ENCODE results near the gene ORAI2.

Gene ORAI2

DNA sequence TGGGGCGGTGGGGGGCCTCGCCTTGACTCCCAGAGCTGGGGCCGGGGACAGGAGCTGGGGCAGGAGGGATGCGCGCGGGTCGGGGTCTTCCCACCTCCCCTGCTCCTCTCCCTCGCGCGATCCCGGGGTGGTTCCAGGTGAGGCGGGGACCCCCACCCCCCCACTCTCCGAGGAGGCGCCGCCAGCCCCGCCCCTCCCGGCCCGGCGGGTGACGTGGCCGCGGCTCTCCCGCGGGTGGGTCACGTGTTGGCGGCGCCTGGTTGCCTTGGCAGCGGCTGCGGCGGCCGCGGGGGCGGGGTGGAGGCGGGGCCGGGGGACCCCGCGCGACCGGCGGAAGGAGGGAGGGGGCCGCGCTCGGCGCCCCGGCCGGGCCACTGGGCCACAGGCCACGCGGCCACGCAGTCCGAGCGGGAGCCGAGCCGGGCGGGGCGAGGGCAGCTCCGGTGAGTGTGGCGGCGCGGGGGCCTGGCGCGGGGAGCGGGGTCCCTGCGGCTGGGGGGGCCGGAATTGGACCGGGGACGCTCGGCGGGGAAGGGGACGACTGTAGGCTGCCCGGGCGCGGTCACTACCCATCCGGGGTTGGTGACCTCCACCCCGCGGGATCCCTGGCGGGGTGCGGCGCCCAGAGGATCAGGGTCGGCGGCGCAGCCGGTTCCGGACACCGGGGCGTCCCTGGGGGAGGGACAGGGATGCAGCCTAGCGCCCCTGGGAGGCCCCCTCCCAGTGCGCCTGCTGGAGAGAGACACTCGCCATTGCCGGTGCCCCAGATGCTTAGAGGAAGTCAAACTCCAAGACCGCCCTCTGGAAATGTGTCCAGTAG is at the start of gene ORAI2:
TSS of gene ORAI2 (plus strand) at position 357 of the 820 bp plus-strand sequence. CDS start 5,382 bp downstream, outside the sequence.
- Histone ChIP-seq H3K4me3 (ENCODE audit: low read depth, low read length) (peak within 1 kb of the TSS; percentile 76), H3K36me3 (peaks cover 14% of the 10 kb centered on the region), H3K9me3 (ENCODE audit: severe bottlenecking) (no peaks in the 10 kb centered on the region), H3K27ac (peak within 1 kb of the TSS; percentile 91), H3K27me3 (ENCODE audit: insufficient read depth, low read depth, severe bottlenecking) (no peaks in the 10 kb centered on the region)
- peak; percentile 85 for DNase-seq
- TF ChIP-seq, protein P1, sequence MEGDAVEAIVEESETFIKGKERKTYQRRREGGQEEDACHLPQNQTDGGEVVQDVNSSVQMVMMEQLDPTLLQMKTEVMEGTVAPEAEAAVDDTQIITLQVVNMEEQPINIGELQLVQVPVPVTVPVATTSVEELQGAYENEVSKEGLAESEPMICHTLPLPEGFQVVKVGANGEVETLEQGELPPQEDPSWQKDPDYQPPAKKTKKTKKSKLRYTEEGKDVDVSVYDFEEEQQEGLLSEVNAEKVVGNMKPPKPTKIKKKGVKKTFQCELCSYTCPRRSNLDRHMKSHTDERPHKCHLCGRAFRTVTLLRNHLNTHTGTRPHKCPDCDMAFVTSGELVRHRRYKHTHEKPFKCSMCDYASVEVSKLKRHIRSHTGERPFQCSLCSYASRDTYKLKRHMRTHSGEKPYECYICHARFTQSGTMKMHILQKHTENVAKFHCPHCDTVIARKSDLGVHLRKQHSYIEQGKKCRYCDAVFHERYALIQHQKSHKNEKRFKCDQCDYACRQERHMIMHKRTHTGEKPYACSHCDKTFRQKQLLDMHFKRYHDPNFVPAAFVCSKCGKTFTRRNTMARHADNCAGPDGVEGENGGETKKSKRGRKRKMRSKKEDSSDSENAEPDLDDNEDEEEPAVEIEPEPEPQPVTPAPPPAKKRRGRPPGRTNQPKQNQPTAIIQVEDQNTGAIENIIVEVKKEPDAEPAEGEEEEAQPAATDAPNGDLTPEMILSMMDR (IDR thresholded peaks at IDR 0.05; ENCODE audit: low read depth, low read length) = no peak

DNA sequence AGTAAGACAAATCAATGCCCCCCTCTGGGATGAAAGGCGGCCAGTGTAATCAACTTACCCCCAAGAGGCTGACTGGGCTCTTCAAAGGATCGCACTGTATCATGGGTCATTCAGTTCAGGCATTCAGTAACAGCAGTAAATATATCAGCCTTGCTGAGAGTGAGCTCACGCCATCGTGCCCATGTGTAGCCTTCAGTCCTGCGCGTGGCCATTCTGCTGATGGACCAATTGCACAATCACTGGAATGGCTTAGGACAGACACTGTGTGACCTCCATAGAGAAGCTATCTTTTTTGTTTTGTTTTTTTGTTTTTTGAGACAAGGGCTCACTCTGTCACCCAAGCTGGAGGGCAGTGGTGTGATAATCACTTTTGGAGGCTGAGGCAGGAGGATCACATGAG is 46.3 kb upstream of the ORAI2 start:
- DNase-seq = no peak
- Histone ChIP-seq H3K27me3 (ENCODE audit: insufficient read depth, low read depth, severe bottlenecking) (no peaks in the 10 kb centered on the region), H3K9me3 (ENCODE audit: severe bottlenecking) (no peaks in the 10 kb centered on the region), H3K4me3 (ENCODE audit: low read depth, low read length) (no peak overlapping the region), H3K27ac (no peak overlapping the region), H3K36me3 (peaks cover 23% of the 10 kb centered on the region)
- TF ChIP-seq, protein P1 (IDR thresholded peaks at IDR 0.05; ENCODE audit: low read depth, low read length) = no peak

DNA sequence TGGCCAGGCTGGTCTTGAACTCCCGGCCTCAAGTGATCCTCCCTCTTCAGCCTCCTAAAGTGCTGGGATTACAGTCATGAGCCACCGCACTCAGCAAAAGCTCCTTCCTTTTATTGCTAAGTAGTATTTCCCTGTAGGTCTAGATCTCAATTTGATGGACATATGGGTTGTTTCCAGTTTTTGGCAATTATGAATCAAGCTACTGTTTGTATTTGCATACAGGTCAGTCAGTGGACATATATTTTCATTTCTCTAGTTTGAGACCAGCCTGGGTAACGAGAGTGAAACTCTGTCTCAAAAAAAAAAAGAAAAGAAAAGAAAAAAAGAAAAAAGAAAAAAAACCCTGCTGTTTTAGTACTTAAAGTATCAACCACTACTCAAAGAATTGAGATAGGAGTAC is 43.6 kb upstream of the ORAI2 start:
- no peak overlapping the region for H3K4me3 ChIP-seq (ENCODE audit: low read depth, low read length)
- H3K27me3 ChIP-seq (ENCODE audit: insufficient read depth, low read depth, severe bottlenecking) = no peaks in the 10 kb centered on the region
- H3K27ac ChIP-seq = no peak overlapping the region
- no peak for DNase-seq
- peaks cover 32% of the 10 kb centered on the region for H3K36me3 ChIP-seq
- H3K9me3 ChIP-seq (ENCODE audit: severe bottlenecking) = no peaks in the 10 kb centered on the region
- TF ChIP-seq, protein P1 (IDR thresholded peaks at IDR 0.05; ENCODE audit: low read depth, low read length) = no peak

DNA sequence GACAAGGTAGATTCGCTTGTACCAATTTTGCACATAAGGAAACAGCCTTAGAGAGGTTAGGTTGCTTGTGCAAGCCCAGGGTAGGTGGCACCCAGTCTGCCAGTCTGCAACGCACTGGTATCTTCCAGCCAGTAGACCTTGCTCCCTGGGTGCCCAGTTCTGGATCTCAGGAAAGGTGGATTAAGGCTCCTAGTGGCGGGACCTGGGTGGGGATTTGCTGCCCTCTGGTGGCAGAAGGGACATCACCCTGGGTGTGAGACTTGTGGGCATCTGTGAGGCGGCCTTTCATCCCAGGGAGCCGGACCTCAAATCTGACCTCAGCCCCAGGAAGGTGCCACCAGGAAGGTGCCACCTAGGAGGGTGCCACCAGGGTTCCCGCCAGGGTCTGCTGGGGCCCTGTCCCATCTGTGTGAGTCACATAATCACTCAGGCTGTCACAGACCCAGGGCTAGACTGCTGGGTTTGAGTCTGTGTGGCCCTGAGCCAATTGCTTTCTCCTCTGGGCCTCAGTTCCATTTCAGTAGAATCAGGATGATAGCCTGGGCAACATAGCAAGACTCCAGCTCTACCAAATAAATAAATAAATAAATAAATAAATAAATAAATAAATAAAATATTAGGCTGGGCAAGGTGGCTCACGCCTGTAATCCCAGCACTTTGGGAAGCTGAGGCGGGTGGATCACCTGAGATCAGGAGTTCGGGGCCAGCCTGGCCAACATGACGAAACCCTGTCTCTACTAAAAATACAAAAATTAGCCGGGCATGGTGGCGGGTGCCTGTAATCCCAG is 42.5 kb upstream of the ORAI2 start:
- TF ChIP-seq, protein P1 (IDR thresholded peaks at IDR 0.05; ENCODE audit: low read depth, low read length) = peak; percentile 92
- H3K27ac ChIP-seq = no peak overlapping the region
- H3K9me3 ChIP-seq (ENCODE audit: severe bottlenecking) = no peaks in the 10 kb centered on the region
- H3K27me3 ChIP-seq (ENCODE audit: insufficient read depth, low read depth, severe bottlenecking) = no peaks in the 10 kb centered on the region
- H3K4me3 ChIP-seq (ENCODE audit: low read depth, low read length) = no peak overlapping the region
- H3K36me3 ChIP-seq = peaks cover 27% of the 10 kb centered on the region
- DNase-seq = peak; percentile 86

DNA sequence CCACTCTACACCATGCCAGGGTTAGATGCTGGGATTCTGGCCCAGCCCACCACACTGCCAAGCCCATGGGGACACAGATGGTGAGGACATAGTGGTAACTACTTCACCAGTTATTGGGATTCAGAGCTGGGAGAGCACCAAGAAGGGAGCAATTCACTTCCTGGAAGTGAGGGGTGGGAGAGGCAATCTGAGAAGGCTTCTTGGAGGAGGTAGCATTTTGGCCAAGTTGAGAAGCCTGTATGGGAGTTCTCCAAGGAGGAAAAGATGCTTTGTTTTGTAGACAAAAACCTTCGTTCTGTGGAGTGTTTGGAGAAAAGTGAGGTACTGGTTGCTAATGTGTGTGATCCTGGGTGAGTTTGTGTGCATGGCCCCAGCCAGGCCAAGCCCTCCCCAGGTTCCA is 41.0 kb upstream of the ORAI2 start:
- DNase-seq = no peak
- Histone ChIP-seq H3K27me3 (ENCODE audit: insufficient read depth, low read depth, severe bottlenecking) (no peaks in the 10 kb centered on the region), H3K36me3 (peaks cover 24% of the 10 kb centered on the region), H3K27ac (no peak overlapping the region), H3K9me3 (ENCODE audit: severe bottlenecking) (no peaks in the 10 kb centered on the region), H3K4me3 (ENCODE audit: low read depth, low read length) (no peak overlapping the region)
- TF ChIP-seq, protein P1 (IDR thresholded peaks at IDR 0.05; ENCODE audit: low read depth, low read length) = no peak
